Colonic mucosa (tissue), 4 donors: Measurements from ENCODE around the gene PDE4A. TPM values are rescaled to one million over a fixed set of nuclear protein-coding genes. Genes with fewer than 3 reads are reported as not detected.

Source experiments
- DNase-seq: peaks from one replicate; pipeline ENCODE4 v3.0.0-alpha.2; 2020
- H3K27ac ChIP-seq: fragments of 200-600 bp; one replicate; pipeline ENCODE4 v1.8.0; 2021
- H3K27me3 ChIP-seq: fragments of 200-600 bp; one replicate; pipeline ENCODE4 v1.8.0; 2021
- H3K36me3 ChIP-seq: fragments of 200-600 bp; one replicate; pipeline ENCODE4 v1.8.0; 2021
- H3K4me1 ChIP-seq: fragments of 200-600 bp; one replicate; pipeline ENCODE4 v1.8.0; 2021; ENCODE audit warnings: mild to moderate bottlenecking
- H3K4me3 ChIP-seq: fragments of 200-600 bp; one replicate; pipeline ENCODE4 v1.8.0; 2021
- H3K9ac ChIP-seq, 2 donors: one replicate each; pipeline ENCODE4 v1.7.0; 2013; ENCODE audit warnings: control low read depth in 2 of 2, low read depth in 2 of 2, low read length in 2 of 2
- H3K9me3 ChIP-seq: fragments of 200-600 bp; one replicate; pipeline ENCODE4 v1.8.0; 2021
- intact Hi-C: fragments of 100-400 bp; cut with DNase I; formaldehyde crosslinking; loops from one replicate; pipeline ENCODE4 v1.14.1; 2022
- total RNA-seq, 2 donors: library from RNA; stranded (reverse); fragmentation: NEBNext Ultra II Directional in 1 of 2; extraction: Animal tissue kit (Norgen Biotek cat#: 25700) in 1 of 2; gene quantifications; one replicate each; pipeline ENCODE4 v1.2.1, GENCODE V29; 2021
- TF ChIP-seq, protein P1 (sequence below): fragments of 200-600 bp; IDR thresholded peaks from one replicate; pipeline ENCODE4 v1.8.0; 2022; ENCODE audit warnings: antibody characterized with exemption, mild to moderate bottlenecking
- donor health status: healthy.
- donor health status: DM: no; HTN: no; CAD: no.
- donor health status: DM: no; HTN: no; CAD: no.

Gene PDE4A
- total RNA-seq, 2 donors from 2014 or later = 8.6 to 13.8 TPM

DNA sequence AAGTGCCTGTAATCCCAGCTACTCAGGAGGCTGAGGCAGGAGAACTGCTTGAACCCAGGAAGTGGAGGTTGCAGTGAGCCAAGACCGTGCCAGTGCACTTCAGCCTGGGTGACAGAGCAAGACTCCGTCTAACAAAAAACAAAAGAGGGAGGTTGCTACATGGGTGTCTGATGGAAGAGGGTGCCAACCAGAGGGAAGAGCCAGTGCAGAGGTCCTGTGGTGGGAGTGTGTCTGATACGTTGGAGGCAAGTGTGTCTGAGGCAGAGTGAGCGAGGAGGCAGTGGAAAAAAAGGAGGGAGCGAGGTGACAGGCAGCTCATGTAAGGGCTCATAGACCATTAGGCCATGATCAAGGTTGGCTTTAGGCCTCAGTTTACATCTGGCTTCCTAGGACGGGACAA is 6.8 kb downstream of the PDE4A start:
- Histone ChIP-seq H3K27ac (no peak overlapping the region), H3K9ac (no peak overlapping the region), H3K4me3 (no peak overlapping the region), H3K4me1 (peaks cover 12% of the 10 kb centered on the region), H3K27me3 (peaks cover 9% of the 10 kb centered on the region), H3K36me3 (no peaks in the 10 kb centered on the region), H3K9me3 (no peaks in the 10 kb centered on the region)
- intact Hi-C loops = no loop called here
- DNase-seq = no peak
- TF ChIP-seq, protein P1, sequence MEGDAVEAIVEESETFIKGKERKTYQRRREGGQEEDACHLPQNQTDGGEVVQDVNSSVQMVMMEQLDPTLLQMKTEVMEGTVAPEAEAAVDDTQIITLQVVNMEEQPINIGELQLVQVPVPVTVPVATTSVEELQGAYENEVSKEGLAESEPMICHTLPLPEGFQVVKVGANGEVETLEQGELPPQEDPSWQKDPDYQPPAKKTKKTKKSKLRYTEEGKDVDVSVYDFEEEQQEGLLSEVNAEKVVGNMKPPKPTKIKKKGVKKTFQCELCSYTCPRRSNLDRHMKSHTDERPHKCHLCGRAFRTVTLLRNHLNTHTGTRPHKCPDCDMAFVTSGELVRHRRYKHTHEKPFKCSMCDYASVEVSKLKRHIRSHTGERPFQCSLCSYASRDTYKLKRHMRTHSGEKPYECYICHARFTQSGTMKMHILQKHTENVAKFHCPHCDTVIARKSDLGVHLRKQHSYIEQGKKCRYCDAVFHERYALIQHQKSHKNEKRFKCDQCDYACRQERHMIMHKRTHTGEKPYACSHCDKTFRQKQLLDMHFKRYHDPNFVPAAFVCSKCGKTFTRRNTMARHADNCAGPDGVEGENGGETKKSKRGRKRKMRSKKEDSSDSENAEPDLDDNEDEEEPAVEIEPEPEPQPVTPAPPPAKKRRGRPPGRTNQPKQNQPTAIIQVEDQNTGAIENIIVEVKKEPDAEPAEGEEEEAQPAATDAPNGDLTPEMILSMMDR = no peak

DNA sequence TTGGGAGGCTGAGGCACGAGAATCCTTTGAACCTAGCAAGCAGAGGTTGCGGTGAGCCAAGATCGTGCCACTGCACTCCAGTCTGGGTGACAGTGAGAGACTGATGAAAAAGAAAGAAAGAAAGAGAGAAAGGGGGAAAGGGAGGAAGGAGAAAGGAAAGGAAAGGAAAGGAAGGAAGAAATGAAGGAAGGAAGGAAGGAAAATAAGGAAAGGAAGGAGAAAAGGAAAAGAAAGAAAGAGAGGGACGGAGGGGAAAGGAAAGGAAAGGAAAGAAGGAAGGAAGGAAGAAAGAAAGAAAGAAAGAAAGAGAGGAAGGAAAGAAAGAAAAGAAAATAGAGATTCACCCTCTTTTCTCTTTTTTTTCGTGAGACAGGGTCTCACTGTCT is 8.7 kb downstream of the PDE4A start:
- Histone ChIP-seq H3K36me3 (no peaks in the 10 kb centered on the region), H3K9ac (no peak overlapping the region), H3K27ac (no peak overlapping the region), H3K4me1 (peaks cover 9% of the 10 kb centered on the region), H3K27me3 (no peaks in the 10 kb centered on the region), H3K4me3 (no peak overlapping the region), H3K9me3 (no peaks in the 10 kb centered on the region)
- DNase-seq = no peak
- intact Hi-C loops = no loop called here
- TF ChIP-seq, protein P1 = no peak

DNA sequence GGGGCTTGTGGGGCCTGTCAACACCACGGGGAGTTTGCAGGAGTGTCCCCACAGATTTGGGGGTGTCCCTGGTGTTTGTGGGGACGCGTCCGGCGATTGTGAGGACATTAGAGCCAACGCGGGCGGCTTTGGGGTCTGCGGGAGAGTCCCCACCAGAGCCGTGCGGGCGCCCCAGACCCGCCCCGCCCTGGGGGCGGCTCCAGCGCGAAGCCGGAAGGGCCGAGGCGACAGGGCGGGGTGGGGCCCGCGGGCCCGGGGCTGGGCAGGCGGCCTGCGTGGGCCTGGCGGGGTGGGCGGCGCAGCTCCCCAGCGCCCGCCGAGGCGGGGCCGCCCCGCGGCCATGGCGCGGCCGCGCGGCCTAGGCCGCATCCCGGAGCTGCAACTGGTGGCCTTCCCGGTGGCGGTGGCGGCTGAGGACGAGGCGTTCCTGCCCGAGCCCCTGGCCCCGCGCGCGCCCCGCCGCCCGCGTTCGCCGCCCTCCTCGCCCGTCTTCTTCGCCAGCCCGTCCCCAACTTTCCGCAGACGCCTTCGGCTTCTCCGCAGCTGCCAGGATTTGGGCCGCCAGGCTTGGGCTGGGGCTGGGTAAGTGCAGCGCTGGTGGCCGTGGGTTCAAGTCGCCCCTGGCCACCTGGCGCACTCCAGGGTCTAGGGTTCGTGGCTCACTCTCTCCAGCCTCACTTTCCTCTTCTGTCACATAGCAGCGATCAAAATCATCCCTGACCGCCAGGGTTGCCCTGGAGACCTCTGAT is 10.3 kb downstream of the PDE4A start:
- Histone ChIP-seq H3K27ac (peak overlapping the region; percentile 40), H3K36me3 (no peaks in the 10 kb centered on the region), H3K9ac (peak overlapping the region; percentile 81 to 92), H3K4me1 (no peaks in the 10 kb centered on the region), H3K27me3 (no peaks in the 10 kb centered on the region), H3K4me3 (peak overlapping the region; percentile 63), H3K9me3 (no peaks in the 10 kb centered on the region)
- DNase-seq = peak; percentile 68
- intact Hi-C loops = no loop called here
- TF ChIP-seq, protein P1 = no peak

DNA sequence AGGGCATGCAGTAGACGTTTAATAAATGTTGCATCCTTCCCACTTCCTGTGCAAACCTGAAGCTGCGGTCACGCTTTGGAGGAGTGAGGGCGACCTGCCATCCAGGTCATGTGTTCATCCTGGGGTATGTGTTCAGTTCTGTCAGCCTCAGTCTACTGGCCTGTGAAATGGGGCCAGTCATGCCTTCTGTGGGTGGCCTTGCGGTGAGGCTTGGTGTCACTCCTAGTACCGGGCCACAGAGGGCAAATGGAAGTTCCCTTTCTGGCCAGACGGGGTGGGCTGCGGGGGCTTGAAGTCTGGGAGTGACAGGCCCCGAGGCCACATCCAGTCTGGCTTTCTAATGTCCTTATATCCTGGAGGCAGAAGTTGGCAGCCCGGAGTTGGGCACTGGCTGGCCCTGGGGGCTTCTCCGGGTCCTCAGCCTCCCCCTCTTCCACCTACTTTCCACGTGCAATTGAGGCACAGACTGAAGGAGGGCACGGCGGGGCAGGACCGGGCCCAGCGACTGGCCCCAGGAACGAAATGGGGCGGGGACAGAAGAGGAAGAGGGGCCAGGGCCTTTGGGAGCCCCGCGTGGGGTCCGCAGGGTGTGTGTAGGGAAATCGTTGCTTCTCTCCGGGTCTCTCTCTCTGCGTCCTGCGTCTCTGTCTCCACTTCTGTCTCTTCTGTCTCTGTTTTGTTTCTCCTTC is 11.1 kb downstream of the PDE4A start:
- peak overlapping the region; percentile 81 to 92 for H3K9ac ChIP-seq
- H3K9me3 ChIP-seq = no peaks in the 10 kb centered on the region
- H3K27me3 ChIP-seq = no peaks in the 10 kb centered on the region
- TF ChIP-seq, protein P1 = no peak
- no peaks in the 10 kb centered on the region for H3K4me1 ChIP-seq
- H3K36me3 ChIP-seq = no peaks in the 10 kb centered on the region
- intact Hi-C loops = no loop called here
- DNase-seq = peak; percentile 50
- H3K27ac ChIP-seq = peak overlapping the region; percentile 67
- peak overlapping the region; percentile 63 for H3K4me3 ChIP-seq

DNA sequence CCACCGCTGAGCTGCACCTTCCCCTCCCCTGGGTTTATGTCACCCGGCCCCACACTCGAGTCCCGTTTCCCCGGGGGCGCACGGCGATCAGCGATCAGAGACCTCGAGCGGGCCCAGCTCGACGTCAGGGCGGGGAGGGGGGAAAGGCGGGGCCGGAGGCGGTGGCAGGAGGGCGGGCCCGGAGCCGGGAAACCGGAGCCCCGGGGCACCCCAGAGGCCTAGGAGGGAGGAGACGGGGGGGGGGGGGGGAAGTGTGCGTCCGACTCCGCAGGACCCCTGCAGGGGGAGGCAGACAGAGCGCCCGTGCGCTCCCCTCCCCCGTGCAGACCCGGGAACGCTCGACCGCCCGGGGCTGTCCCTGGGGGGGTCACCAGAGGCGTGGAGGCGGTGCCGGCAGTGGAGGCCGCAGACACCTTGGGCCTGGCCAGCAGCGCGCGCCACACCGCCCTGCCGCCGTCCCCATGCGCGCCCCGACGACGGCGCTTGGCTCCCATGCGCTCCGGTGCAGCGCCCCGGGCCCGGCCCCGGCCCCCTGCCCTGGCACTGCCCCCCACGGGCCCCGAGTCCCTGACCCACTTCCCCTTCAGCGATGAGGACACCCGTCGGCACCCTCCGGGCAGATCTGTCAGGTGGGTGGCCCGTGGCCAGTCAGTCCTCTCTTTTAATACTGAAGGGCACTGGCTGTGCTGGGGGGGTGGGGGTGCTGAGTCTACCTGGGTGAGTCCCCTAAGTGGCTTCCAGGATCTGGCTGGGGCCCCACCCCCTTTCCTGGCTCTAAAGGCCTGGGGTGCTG is 11.8 kb downstream of the PDE4A start:
- peak; percentile 82 for DNase-seq
- no peaks in the 10 kb centered on the region for H3K4me1 ChIP-seq
- intact Hi-C loops = no loop called here
- peak overlapping the region; percentile 63 for H3K4me3 ChIP-seq
- H3K27ac ChIP-seq = peak overlapping the region; percentile 67
- TF ChIP-seq, protein P1 = no peak
- no peaks in the 10 kb centered on the region for H3K27me3 ChIP-seq
- H3K9ac ChIP-seq = peak overlapping the region; percentile 81 to 92
- no peaks in the 10 kb centered on the region for H3K36me3 ChIP-seq
- no peaks in the 10 kb centered on the region for H3K9me3 ChIP-seq
